Muscle layer of duodenum (tissue), 2 donors: ENCODE measurements around the gene NOC4L.

Experiments
- H3K27ac ChIP-seq: one replicate; pipeline ENCODE4 v1.7.0; 2013; ENCODE audit warnings: mild to moderate bottlenecking, low read length
- H3K27me3 ChIP-seq: one replicate; pipeline ENCODE4 v1.7.0; 2013; ENCODE audit warnings: low read depth, mild to moderate bottlenecking, control low read depth, low read length
- H3K36me3 ChIP-seq, 2 donors: one replicate each; pipeline ENCODE4 v1.7.0; 2013; ENCODE audit warnings: low read length in 2 of 2, control low read depth in 1 of 2, mild to moderate bottlenecking in 1 of 2; ENCODE audit not compliant: insufficient read depth in 2 of 2, control insufficient read depth in 1 of 2
- H3K4me1 ChIP-seq, 2 donors: one replicate each; pipeline ENCODE4 v1.7.0; 2013; ENCODE audit warnings: low read length in 2 of 2, mild to moderate bottlenecking in 2 of 2, control low read depth in 1 of 2, moderate library complexity in 1 of 2; ENCODE audit not compliant: insufficient read depth in 2 of 2, control insufficient read depth in 1 of 2
- H3K4me3 ChIP-seq, 2 donors: one replicate each; pipeline ENCODE4 v1.7.0; 2013; ENCODE audit warnings: low read length in 2 of 2, low read depth in 1 of 2, mild to moderate bottlenecking in 1 of 2
- H3K9me3 ChIP-seq, 2 donors: one replicate each; pipeline ENCODE4 v1.7.0; 2013; ENCODE audit warnings: low read length in 2 of 2, control low read depth in 1 of 2, mild to moderate bottlenecking in 1 of 2; ENCODE audit not compliant: control insufficient read depth in 1 of 2
- donor health status: healthy.

NOC4L gene

GRCh38 chr12:132161036-132161781, 17.0 kb downstream of the NOC4L start:
- Histone ChIP-seq H3K27me3 (no peaks in the 10 kb centered on the region), H3K4me1 (peaks cover 0 to 7% of the 10 kb centered on the region in 2 donors), H3K9me3 (no peaks in the 10 kb centered on the region), H3K4me3 (no peak overlapping the region), H3K27ac (no peak overlapping the region), H3K36me3 (peaks cover 0 to 5% of the 10 kb centered on the region in 2 donors)

GRCh38 chr12:132161796-132162507, 17.7 kb downstream of the NOC4L start:
- Histone ChIP-seq H3K27me3 (no peaks in the 10 kb centered on the region), H3K9me3 (no peaks in the 10 kb centered on the region), H3K4me3 (peak overlapping the region in 1 of 2 donors; percentile 35), H3K36me3 (peaks cover 0 to 5% of the 10 kb centered on the region in 2 donors), H3K4me1 (peaks cover 0 to 7% of the 10 kb centered on the region in 2 donors), H3K27ac (no peak overlapping the region)

DNA sequence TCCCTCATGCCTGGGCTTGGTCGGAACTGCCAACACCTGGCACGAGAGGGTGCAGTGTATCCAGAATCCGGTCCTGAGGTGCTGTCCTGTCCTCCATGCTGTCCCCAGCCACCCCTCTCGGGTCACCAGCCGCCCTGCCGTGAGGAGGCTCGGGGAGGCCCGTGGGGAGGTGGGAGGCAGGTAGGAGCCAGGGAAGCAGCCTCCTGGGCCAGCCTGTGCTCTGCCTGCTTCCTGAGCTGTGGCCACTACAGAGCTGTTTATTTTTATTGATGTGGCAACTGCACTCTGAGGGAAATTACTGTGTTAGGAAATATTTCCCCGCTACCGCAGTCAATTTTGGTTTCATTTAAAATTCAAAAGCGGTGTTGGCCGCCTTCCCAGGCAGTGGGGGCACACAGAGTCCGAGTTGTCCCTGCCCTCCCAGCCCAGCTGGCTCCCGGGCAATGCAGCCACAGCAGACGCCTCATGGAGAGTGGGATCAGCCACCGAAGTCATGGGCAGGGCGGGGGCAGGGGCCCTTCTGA, 18.3 kb downstream of the NOC4L start:
- H3K4me3 ChIP-seq = peak overlapping the region in 1 of 2 donors; percentile 35
- H3K36me3 ChIP-seq = no peaks in the 10 kb centered on the region
- no peak overlapping the region for H3K27ac ChIP-seq
- H3K9me3 ChIP-seq = no peaks in the 10 kb centered on the region
- H3K4me1 ChIP-seq = peaks cover 0 to 7% of the 10 kb centered on the region in 2 donors
- H3K27me3 ChIP-seq = no peaks in the 10 kb centered on the region

- Histone ChIP-seq H3K36me3 (no peaks in the 10 kb centered on the region), H3K9me3 (no peaks in the 10 kb centered on the region), H3K4me3 (peak overlapping the region in 1 of 2 donors; percentile 35), H3K27me3 (no peaks in the 10 kb centered on the region), H3K27ac (no peak overlapping the region), H3K4me1 (peaks cover 0 to 7% of the 10 kb centered on the region in 2 donors)
Observed at GRCh38 chr12:132163041-132163910, 19.0 kb downstream of the NOC4L start.

DNA sequence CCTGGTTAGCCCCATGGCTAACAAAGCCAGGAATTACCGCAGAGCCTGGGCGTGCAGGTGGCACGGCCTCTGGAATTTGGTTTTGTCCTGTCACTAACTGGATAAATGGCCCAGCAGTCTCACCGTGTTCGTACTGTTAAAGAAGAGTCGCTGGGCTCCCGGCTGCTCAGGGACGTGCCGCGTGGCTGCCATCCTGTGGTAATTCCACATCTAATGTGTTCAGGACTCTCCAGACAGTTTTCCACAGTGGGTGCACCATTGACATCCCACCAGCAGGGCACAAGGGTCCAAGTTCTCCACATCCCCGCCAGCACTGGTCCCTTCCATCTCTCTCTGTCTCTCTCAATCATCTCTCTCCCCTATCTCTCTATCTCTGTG, 19.6 kb downstream of the NOC4L start:
- Histone ChIP-seq H3K27me3 (no peaks in the 10 kb centered on the region), H3K4me3 (no peak overlapping the region), H3K27ac (no peak overlapping the region), H3K36me3 (no peaks in the 10 kb centered on the region), H3K4me1 (peaks cover 0 to 7% of the 10 kb centered on the region in 2 donors), H3K9me3 (no peaks in the 10 kb centered on the region)

DNA sequence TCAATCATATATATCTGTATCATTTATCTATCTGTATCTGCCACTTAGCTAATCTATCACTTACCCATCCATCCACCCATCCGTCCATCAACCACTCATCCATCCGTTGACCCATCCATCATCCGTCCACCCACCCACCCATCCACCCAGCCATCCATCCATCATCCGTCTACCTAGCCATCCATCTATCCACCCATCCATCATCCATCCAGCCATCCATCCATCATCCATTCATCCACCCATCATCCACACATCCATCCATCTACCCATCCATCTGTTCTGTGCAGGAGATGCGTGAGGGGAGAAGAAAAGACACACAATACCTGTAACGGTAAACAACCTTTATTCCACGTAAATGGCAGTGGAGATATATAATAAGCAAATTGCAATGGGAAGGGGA, 20.2 kb downstream of the NOC4L start:
- Histone ChIP-seq H3K27me3 (no peaks in the 10 kb centered on the region), H3K9me3 (no peaks in the 10 kb centered on the region), H3K36me3 (no peaks in the 10 kb centered on the region), H3K4me3 (no peak overlapping the region), H3K4me1 (peaks cover 0 to 7% of the 10 kb centered on the region in 2 donors), H3K27ac (no peak overlapping the region)

DNA sequence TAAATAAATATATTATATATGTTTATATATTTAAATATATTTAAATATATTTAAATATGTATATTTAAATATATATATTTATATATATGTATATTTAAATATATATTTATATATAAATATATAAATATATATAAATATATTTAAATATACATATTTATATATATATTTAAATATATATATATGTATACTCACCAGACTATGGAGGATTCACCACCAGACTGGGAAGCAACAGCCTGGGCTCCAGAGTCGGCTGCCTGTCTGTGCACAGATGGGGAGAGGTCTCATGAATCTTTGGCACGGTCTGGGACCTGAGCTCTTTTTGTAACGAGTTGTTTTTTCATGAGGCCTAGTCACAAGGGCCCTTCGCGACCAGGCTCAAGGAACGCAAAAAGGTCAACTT, 21.3 kb downstream of the NOC4L start:
- no peak overlapping the region for H3K4me3 ChIP-seq
- no peaks in the 10 kb centered on the region for H3K9me3 ChIP-seq
- H3K27ac ChIP-seq = no peak overlapping the region
- no peaks in the 10 kb centered on the region for H3K36me3 ChIP-seq
- peaks cover 0 to 7% of the 10 kb centered on the region in 2 donors for H3K4me1 ChIP-seq
- no peaks in the 10 kb centered on the region for H3K27me3 ChIP-seq

GRCh38 chr12:132166093-132166492, 21.8 kb downstream of the NOC4L start:
- H3K4me3 ChIP-seq = no peak overlapping the region
- peaks cover 3% of the 10 kb centered on the region for H3K27me3 ChIP-seq
- peaks cover 0 to 7% of the 10 kb centered on the region in 2 donors for H3K4me1 ChIP-seq
- no peak overlapping the region for H3K27ac ChIP-seq
- H3K36me3 ChIP-seq = no peaks in the 10 kb centered on the region
- no peaks in the 10 kb centered on the region for H3K9me3 ChIP-seq

DNA sequence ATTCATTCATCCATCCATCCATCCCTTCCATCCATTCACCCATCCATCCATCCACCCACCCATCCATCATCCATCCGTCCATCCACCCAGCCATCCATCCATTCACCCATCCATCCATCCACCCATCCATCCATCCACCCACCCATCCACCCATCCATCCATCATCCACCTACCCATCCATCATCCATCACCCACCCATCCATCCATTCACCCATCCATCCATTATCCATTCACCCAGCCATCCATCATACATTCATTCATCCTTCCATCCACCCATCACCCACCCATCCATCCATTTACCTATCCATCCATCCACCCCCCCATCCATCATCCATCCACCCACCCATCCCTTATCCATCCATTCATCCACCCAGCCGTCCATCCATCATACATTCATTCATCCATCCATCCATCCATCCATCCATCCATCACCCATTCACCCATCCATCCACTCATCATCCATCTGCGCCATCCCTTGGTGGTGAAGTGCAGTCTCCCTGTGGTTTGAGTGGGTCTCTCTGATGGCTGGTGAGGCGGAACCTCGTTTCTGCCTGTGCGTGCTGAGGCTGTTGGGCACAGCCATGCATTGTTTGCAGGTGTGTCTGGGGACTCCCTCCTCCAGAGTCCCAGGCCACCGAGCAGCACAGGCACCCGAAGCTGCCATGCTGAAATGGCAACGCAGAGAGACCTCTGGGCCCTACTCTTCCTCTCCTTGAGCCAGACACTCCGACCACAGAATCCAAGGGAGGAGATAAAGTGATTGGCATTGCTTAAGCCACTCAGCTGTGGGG, 22.7 kb downstream of the NOC4L start:
- H3K9me3 ChIP-seq = no peaks in the 10 kb centered on the region
- peaks cover 3% of the 10 kb centered on the region for H3K27me3 ChIP-seq
- no peak overlapping the region for H3K4me3 ChIP-seq
- no peak overlapping the region for H3K27ac ChIP-seq
- no peaks in the 10 kb centered on the region for H3K36me3 ChIP-seq
- peaks cover 0 to 7% of the 10 kb centered on the region in 2 donors for H3K4me1 ChIP-seq

DNA sequence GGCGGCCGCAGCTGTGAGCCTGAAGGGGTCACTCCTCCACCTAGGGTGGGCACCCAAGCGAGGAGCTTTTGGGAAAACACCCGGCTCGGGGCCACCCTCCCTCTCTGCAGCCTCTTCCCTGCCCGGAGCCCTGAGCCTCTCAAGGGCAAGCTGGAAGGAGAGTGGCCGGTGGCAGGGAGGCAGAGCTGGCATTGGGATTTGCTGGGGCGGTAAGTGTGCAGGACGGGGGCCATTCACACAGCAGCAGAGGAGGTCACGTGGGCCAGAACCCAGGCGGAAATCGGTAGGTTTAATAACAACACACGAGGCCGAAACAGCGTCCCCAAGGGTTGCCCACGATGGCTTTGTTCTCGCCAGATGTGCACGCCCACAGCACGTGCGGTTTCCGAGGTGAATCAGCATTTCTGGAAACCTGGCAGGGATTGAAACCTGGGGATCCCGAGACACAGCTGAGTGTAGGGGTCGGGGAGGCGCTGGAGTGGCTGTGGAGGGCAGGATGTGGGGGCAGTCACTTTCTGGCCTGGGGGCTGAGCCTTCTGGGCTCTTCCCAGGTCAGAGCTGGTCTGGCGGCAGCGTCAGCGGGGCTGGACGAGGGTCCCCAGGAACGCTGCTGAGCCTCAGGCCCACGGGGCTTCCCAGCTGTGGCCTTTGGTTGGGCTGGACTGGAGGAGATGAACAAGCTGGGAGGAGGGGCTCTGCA, 23.5 kb downstream of the NOC4L start:
- H3K27me3 ChIP-seq = peaks cover 3% of the 10 kb centered on the region
- no peak overlapping the region for H3K4me3 ChIP-seq
- no peak overlapping the region for H3K27ac ChIP-seq
- H3K4me1 ChIP-seq = peaks cover 0 to 6% of the 10 kb centered on the region in 2 donors
- H3K36me3 ChIP-seq = no peaks in the 10 kb centered on the region
- no peaks in the 10 kb centered on the region for H3K9me3 ChIP-seq
